CD4-positive, alpha-beta T cell (primary cell): ENCODE measurements around the gene DHX15. TPM values are rescaled to one million over a fixed set of nuclear protein-coding genes. Genes with fewer than 3 reads are reported as not detected.

Experiments used
- ATAC-seq: fragments of 200-7000 bp; cut with Tn5 transposase; one replicate; pipeline ENCODE4 v1.10.0; 2022; ENCODE audit warnings: mild to moderate bottlenecking; ENCODE audit not compliant: poor library complexity
- CTCF ChIA-PET: fragments of 350-600 bp; sonication (Branson Sonifier 250); formaldehyde crosslinking; loops from one replicate; lab custom pipeline; 2021; ENCODE audit warnings: antibody characterized with exemption, inconsistent platforms; lab: Charles Lee
- POLR2A ChIA-PET: fragments of 350-600 bp; sonication (Branson Sonifier 250); formaldehyde crosslinking; loops from one replicate; lab custom pipeline; 2021; ENCODE audit warnings: antibody characterized with exemption, inconsistent platforms; lab: Charles Lee
- DNase-seq, 14 experiments: peaks; one replicate each; pipeline ENCODE4 v3.0.0-alpha.2; 2013 to 2020; ENCODE audit warnings: mixed read lengths in 2 of 14
- H3K27ac ChIP-seq, 2 donors: one replicate each; pipeline versions ENCODE4 v1.5.1 to v1.7.0; 2013; ENCODE audit warnings: low read length in 2 of 2, low read depth in 1 of 2, mild to moderate bottlenecking in 1 of 2
- H3K27me3 ChIP-seq, 2 experiments: 1 replicate in 1 of 2; 2 replicates in 1 of 2; pipeline versions ENCODE4 v1.6.1 to v1.7.0; 2013; ENCODE audit warnings: low read length in 2 of 2, control low read depth in 1 of 2, mild to moderate bottlenecking in 1 of 2, moderate library complexity in 1 of 2; ENCODE audit not compliant: insufficient read depth in 2 of 2, control insufficient read depth in 1 of 2
- H3K36me3 ChIP-seq: one replicate; pipeline ENCODE4 v1.6.1; 2013; ENCODE audit warnings: low read length, control low read depth; ENCODE audit not compliant: insufficient read depth
- H3K4me1 ChIP-seq: one replicate; pipeline ENCODE4 v1.6.1; 2013; ENCODE audit warnings: low read length, control low read depth; ENCODE audit not compliant: insufficient read depth
- H3K4me3 ChIP-seq: one replicate; pipeline ENCODE4 v1.5.1; 2013; ENCODE audit warnings: mild to moderate bottlenecking, low read length, moderate library complexity
- H3K9me3 ChIP-seq, 2 experiments: 1 replicate in 1 of 2; 2 replicates in 1 of 2; pipeline versions ENCODE4 v1.6.1 to v1.7.0; 2013; ENCODE audit warnings: low read length in 2 of 2, mild to moderate bottlenecking in 2 of 2, control low read depth in 1 of 2, moderate library complexity in 1 of 2; ENCODE audit not compliant: control insufficient read depth in 1 of 2, insufficient read depth in 1 of 2
- H3K27ac Mint-ChIP-seq: one replicate; pipeline ENCODE4 v1.8.0; 2020; ENCODE audit warnings: mixed read lengths
- H3K27me3 Mint-ChIP-seq: one replicate; pipeline ENCODE4 v1.8.0; 2021; ENCODE audit warnings: mixed read lengths
- H3K36me3 Mint-ChIP-seq: one replicate; pipeline ENCODE4 v1.8.0; 2021; ENCODE audit warnings: low read depth, mixed read lengths
- H3K4me1 Mint-ChIP-seq: one replicate; pipeline ENCODE4 v1.8.0; 2021; ENCODE audit warnings: low read depth, mixed read lengths
- H3K4me3 Mint-ChIP-seq: one replicate; pipeline ENCODE4 v1.8.0; 2020; ENCODE audit warnings: mild to moderate bottlenecking, mixed read lengths
- H3K9me3 Mint-ChIP-seq: one replicate; pipeline ENCODE4 v1.8.0; 2020; ENCODE audit warnings: mixed read lengths
- intact Hi-C, 2 experiments: fragments of 100-400 bp; cut with DNase I in 1 of 2; cut with micrococcal nuclease in 1 of 2; formaldehyde crosslinking; loops; one replicate each; pipeline versions ENCODE4 v1.15.1 to v1.9.0; 2023 to 2025; cut with DNase I, micrococcal nuclease
- total RNA-seq, 174 experiments: library from RNA in 2 of 174; stranded (reverse) in 2 of 174; gene quantifications; one replicate each; pipeline ENCODE4 v1.2.3 and lab custom pipeline; 2021 to 2026
- TF ChIP-seq, protein P1 (sequence below): fragments of 200-600 bp; IDR thresholded peaks from one replicate; pipeline ENCODE4 v1.8.0; 2022; ENCODE audit warnings: antibody characterized with exemption, mild to moderate bottlenecking

DHX15 gene
- total RNA-seq, 2 experiments from 2014 or later: 208 to 209 TPM

- H3K9me3 ChIP-seq: no peaks in the 10 kb centered on the region
- H3K4me3 ChIP-seq: no peak overlapping the region
- Mint-ChIP-seq H3K4me3 (no peak overlapping the region), H3K36me3 (peaks cover 83% of the 10 kb centered on the region), H3K4me1 (peaks cover 83% of the 10 kb centered on the region), H3K27ac (peak overlapping the region; percentile 40), H3K27me3 (no peaks in the 10 kb centered on the region), H3K9me3 (no peaks in the 10 kb centered on the region)
- H3K36me3 ChIP-seq: peaks cover 58% of the 10 kb centered on the region
- H3K4me1 ChIP-seq: peaks cover 40% of the 10 kb centered on the region
- CTCF ChIA-PET: interaction anchor here (1.2 kb wide), 1 partner anchor 36 kb away, joined by 3 read pairs; no protein-coding TSS in a partner anchor
- TF ChIP-seq, protein P1, sequence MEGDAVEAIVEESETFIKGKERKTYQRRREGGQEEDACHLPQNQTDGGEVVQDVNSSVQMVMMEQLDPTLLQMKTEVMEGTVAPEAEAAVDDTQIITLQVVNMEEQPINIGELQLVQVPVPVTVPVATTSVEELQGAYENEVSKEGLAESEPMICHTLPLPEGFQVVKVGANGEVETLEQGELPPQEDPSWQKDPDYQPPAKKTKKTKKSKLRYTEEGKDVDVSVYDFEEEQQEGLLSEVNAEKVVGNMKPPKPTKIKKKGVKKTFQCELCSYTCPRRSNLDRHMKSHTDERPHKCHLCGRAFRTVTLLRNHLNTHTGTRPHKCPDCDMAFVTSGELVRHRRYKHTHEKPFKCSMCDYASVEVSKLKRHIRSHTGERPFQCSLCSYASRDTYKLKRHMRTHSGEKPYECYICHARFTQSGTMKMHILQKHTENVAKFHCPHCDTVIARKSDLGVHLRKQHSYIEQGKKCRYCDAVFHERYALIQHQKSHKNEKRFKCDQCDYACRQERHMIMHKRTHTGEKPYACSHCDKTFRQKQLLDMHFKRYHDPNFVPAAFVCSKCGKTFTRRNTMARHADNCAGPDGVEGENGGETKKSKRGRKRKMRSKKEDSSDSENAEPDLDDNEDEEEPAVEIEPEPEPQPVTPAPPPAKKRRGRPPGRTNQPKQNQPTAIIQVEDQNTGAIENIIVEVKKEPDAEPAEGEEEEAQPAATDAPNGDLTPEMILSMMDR: no peak
- ATAC-seq (no peak), DNase-seq (no peak)
- intact Hi-C loops: no loop called here
- POLR2A ChIA-PET: interaction anchor here (4.7 kb wide), 1 partner anchor 9 kb away, joined by 24 read pairs; the partner anchor contains the start of gene DHX15
- H3K27ac ChIP-seq: no peak overlapping the region
- no peaks in the 10 kb centered on the region for H3K27me3 ChIP-seq
These were observed 8.1 kb downstream of the DHX15 start for GRCh38 chr4:24576276-24576675.

GRCh38 chr4:24574236-24574635 is 10.1 kb downstream of the DHX15 start:
- CTCF ChIA-PET: interaction anchor here (1.0 kb wide), 1 partner anchor 9 kb away, joined by 5 read pairs; no protein-coding TSS in a partner anchor
- no peaks in the 10 kb centered on the region for H3K9me3 Mint-ChIP-seq
- TF ChIP-seq, protein P1: no peak
- H3K4me1 Mint-ChIP-seq: peaks cover 92% of the 10 kb centered on the region
- no peak for ATAC-seq
- POLR2A ChIA-PET: interaction anchor here (4.7 kb wide), 1 partner anchor 11 kb away, joined by 24 read pairs; the partner anchor contains the start of gene DHX15
- H3K4me3 Mint-ChIP-seq: peak overlapping the region; percentile 47
- H3K36me3 ChIP-seq: peaks cover 66% of the 10 kb centered on the region
- H3K27me3 ChIP-seq: no peaks in the 10 kb centered on the region
- peaks cover 23% of the 10 kb centered on the region for H3K4me1 ChIP-seq
- DNase-seq: no peak
- peaks cover 94% of the 10 kb centered on the region for H3K36me3 Mint-ChIP-seq
- H3K9me3 ChIP-seq: no peaks in the 10 kb centered on the region
- no peak overlapping the region for H3K4me3 ChIP-seq
- no peaks in the 10 kb centered on the region for H3K27me3 Mint-ChIP-seq
- intact Hi-C loops: no loop called here
- H3K27ac Mint-ChIP-seq: peak overlapping the region; percentile 60
- no peak overlapping the region for H3K27ac ChIP-seq

- H3K4me3 ChIP-seq: no peak overlapping the region
- POLR2A ChIA-PET: interaction anchor here (4.7 kb wide), 1 partner anchor 11 kb away, joined by 24 read pairs; the partner anchor contains the start of gene DHX15
- no peak overlapping the region for H3K27ac ChIP-seq
- TF ChIP-seq, protein P1: no peak
- peak overlapping the region; percentile 21 for H3K27ac Mint-ChIP-seq
- no peaks in the 10 kb centered on the region for H3K9me3 ChIP-seq
- no peak for ATAC-seq
- intact Hi-C loops: no loop called here
- H3K36me3 ChIP-seq: peaks cover 67% of the 10 kb centered on the region
- H3K27me3 ChIP-seq: no peaks in the 10 kb centered on the region
- H3K27me3 Mint-ChIP-seq: no peaks in the 10 kb centered on the region
- no peaks in the 10 kb centered on the region for H3K9me3 Mint-ChIP-seq
- H3K4me3 Mint-ChIP-seq: peak overlapping the region; percentile 39
- no peak for DNase-seq
- H3K4me1 ChIP-seq: peaks cover 21% of the 10 kb centered on the region
- H3K4me1 Mint-ChIP-seq: peaks cover 91% of the 10 kb centered on the region
- peaks cover 94% of the 10 kb centered on the region for H3K36me3 Mint-ChIP-seq
- CTCF ChIA-PET: interaction anchor here (0.7 to 1.0 kb wide), 2 partner anchors 9 to 22 kb away, joined by 3 to 5 read pairs; no protein-coding TSS in a partner anchor
These were observed 10.8 kb downstream of the DHX15 start for GRCh38 chr4:24573582-24573981.
